Endodermal cell (in vitro differentiated cells): ENCODE measurements around the gene RTRAF. TPM values are rescaled to one million over a fixed set of nuclear protein-coding genes. Genes with fewer than 3 reads are reported as not detected.

Experiments
- DNase-seq: peaks from one replicate; pipeline ENCODE4 v3.0.0-alpha.2; 2017
- H3K27ac ChIP-seq: 2 replicates; pipeline ENCODE4 v1.5.1; 2013; ENCODE audit warnings: mild to moderate bottlenecking, low read depth, low read length, moderate library complexity
- H3K27me3 ChIP-seq: 2 replicates; pipeline ENCODE4 v1.6.1; 2013; ENCODE audit warnings: mild to moderate bottlenecking, low read length, moderate library complexity; ENCODE audit not compliant: insufficient read depth, control insufficient read depth, poor library complexity, severe bottlenecking
- H3K36me3 ChIP-seq: 2 replicates; pipeline ENCODE4 v1.7.0; 2013; ENCODE audit warnings: mild to moderate bottlenecking, low read length, moderate library complexity; ENCODE audit not compliant: control insufficient read depth, insufficient read depth
- H3K4me1 ChIP-seq: one replicate; pipeline ENCODE4 v1.7.0; 2013; ENCODE audit warnings: low read length; ENCODE audit not compliant: control insufficient read depth, insufficient read depth
- H3K4me3 ChIP-seq: 2 replicates; pipeline ENCODE4 v1.5.1; 2013; ENCODE audit warnings: mild to moderate bottlenecking, low read length, moderate library complexity
- H3K9ac ChIP-seq: 2 replicates; pipeline ENCODE4 v1.6.1; 2013; ENCODE audit warnings: mild to moderate bottlenecking, low read length, moderate library complexity; ENCODE audit not compliant: poor library complexity, severe bottlenecking; ENCODE audit errors: extremely low read depth
- H3K9me3 ChIP-seq: 2 replicates; pipeline ENCODE4 v1.6.1; 2013; ENCODE audit warnings: mild to moderate bottlenecking, low read length, moderate library complexity; ENCODE audit not compliant: control insufficient read depth
- H3K27ac Mint-ChIP-seq: 2 replicates; pipeline ENCODE4 v1.8.0; 2020; ENCODE audit warnings: mixed read lengths
- H3K27me3 Mint-ChIP-seq: 2 replicates; pipeline ENCODE4 v1.8.0; 2021; ENCODE audit warnings: mild to moderate bottlenecking, mixed read lengths; ENCODE audit not compliant: insufficient read depth
- H3K36me3 Mint-ChIP-seq: 2 replicates; pipeline ENCODE4 v1.8.0; 2020; ENCODE audit warnings: low read depth, mixed read lengths
- H3K4me1 Mint-ChIP-seq: 2 replicates; pipeline ENCODE4 v1.8.0; 2020; ENCODE audit warnings: mixed read lengths
- H3K4me3 Mint-ChIP-seq: 2 replicates; pipeline ENCODE4 v1.8.0; 2020; ENCODE audit warnings: mild to moderate bottlenecking, moderate library complexity, mixed read lengths
- H3K9me3 Mint-ChIP-seq: 2 replicates; pipeline ENCODE4 v1.8.0; 2020; ENCODE audit warnings: mild to moderate bottlenecking, mixed read lengths
- CTCF ChIP-seq: fragments of 200-600 bp; sonication (generic); conservative IDR thresholded peaks from 2 replicates; pipeline ENCODE4 v1.5.0; 2021; ENCODE audit warnings: antibody characterized with exemption, mild to moderate bottlenecking
- WGBS, 2 experiments: methylation state at CpG; one replicate each; pipeline versions ENCODE4 v1.1.5 to v1.1.7; 2013; ENCODE audit warnings: missing lambda C conversion rate in 2 of 2, mixed read lengths in 1 of 2; ENCODE audit not compliant: insufficient coverage in 1 of 2, insufficient read length in 1 of 2; 5-methylcytosine and 5-hydroxymethylcytosine counted together
- total RNA-seq, 2 donors: library from RNA; stranded (reverse); fragmentation: NEBNext Ultra II Directional in 1 of 2; extraction: Animal tissue kit (Norgen Biotek cat#: 25700) in 1 of 2; gene quantifications; 2 replicates in 1 of 2; 3 replicates in 1 of 2; pipeline ENCODE4 v1.2.1, GENCODE V29; 2021

Gene RTRAF
- total RNA-seq, 2 donors from 2014 or later: 284 to 307 TPM

- Mint-ChIP-seq H3K27ac (no peak overlapping the region), H3K36me3 (no peaks in the 10 kb centered on the region), H3K9me3 (no peaks in the 10 kb centered on the region), H3K27me3 (peaks cover 5% of the 10 kb centered on the region), H3K4me3 (no peak overlapping the region), H3K4me1 (peaks cover 22% of the 10 kb centered on the region)
- Histone ChIP-seq H3K27me3 (no peaks in the 10 kb centered on the region), H3K4me1 (peaks cover 3% of the 10 kb centered on the region), H3K4me3 (no peak overlapping the region), H3K27ac (no peak overlapping the region), H3K36me3 (no peaks in the 10 kb centered on the region), H3K9me3 (no peaks in the 10 kb centered on the region), H3K9ac (no peak overlapping the region)
- TF ChIP-seq CTCF: no peak
- WGBS, 2 experiments: 95 to 97% methylated on average over 3 to 5 of the region's 5 CpGs
- no peak for DNase-seq
These were observed 12.3 kb upstream of the RTRAF start for GRCh38 chr14:51977075-51977474.

- Histone ChIP-seq H3K4me1 (peaks cover 3% of the 10 kb centered on the region), H3K36me3 (no peaks in the 10 kb centered on the region), H3K27ac (no peak overlapping the region), H3K4me3 (no peak overlapping the region), H3K27me3 (no peaks in the 10 kb centered on the region), H3K9me3 (no peaks in the 10 kb centered on the region), H3K9ac (no peak overlapping the region)
- DNase-seq: no peak
- Mint-ChIP-seq H3K27me3 (peaks cover 5% of the 10 kb centered on the region), H3K4me1 (peaks cover 28% of the 10 kb centered on the region), H3K9me3 (peaks cover under 1% of the 10 kb centered on the region), H3K27ac (no peak overlapping the region), H3K4me3 (no peak overlapping the region), H3K36me3 (no peaks in the 10 kb centered on the region)
- no peak for TF ChIP-seq CTCF
- 0 to 51% methylated on average over 1 to 2 of the region's 2 CpGs for WGBS, 2 experiments
These were observed 10.7 kb upstream of the RTRAF start for GRCh38 chr14:51978681-51979085.

GRCh38 chr14:51979088-51979709 is 10.1 kb upstream of the RTRAF start:
- Mint-ChIP-seq H3K4me1 (peaks cover 28% of the 10 kb centered on the region), H3K27ac (no peak overlapping the region), H3K4me3 (no peak overlapping the region), H3K36me3 (no peaks in the 10 kb centered on the region), H3K27me3 (peaks cover 5% of the 10 kb centered on the region), H3K9me3 (peaks cover 3% of the 10 kb centered on the region)
- H3K27ac ChIP-seq: no peak overlapping the region
- WGBS, 2 experiments: 26 to 34% methylated on average over 13 to 17 of the region's 17 CpGs
- peaks cover 3% of the 10 kb centered on the region for H3K4me1 ChIP-seq
- H3K36me3 ChIP-seq: no peaks in the 10 kb centered on the region
- no peaks in the 10 kb centered on the region for H3K27me3 ChIP-seq
- H3K4me3 ChIP-seq: no peak overlapping the region
- H3K9me3 ChIP-seq: no peaks in the 10 kb centered on the region
- peak; percentile 95 for DNase-seq
- no peak overlapping the region for H3K9ac ChIP-seq
- peak; percentile 98 for TF ChIP-seq CTCF
